ENCODE measurements around the gene PGA3.
"Not testable (repeated sequence)": the region's sequence is repeated elsewhere in the genome, so short reads cannot be mapped to it uniquely, and the experiment has no call there.

DNA sequence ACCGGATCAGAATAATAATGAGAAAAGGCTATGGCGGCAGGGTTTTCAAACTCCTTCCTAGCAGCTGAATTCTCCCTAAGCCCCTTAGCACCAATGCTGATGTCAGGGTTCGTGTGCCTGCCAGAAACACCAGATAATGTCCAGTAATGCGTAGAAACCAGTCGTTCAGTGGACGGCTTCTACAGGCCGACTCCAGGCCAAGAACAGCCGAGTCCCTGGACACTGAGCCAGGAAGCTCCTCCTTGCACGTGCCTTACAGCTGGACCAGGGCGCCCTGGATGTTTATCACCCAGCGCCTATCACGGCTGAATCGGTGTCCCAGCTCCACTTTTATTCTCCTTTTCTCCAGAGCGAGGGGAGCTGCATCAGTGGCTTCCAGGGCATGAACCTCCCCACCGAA is 27.7 kb downstream of the PGA3 start:
- TF ChIP-seq EZH2phosphoT487 (IDR thresholded peaks at IDR 0.05) = not testable (repeated sequence)
- TF ChIP-seq, protein P1, sequence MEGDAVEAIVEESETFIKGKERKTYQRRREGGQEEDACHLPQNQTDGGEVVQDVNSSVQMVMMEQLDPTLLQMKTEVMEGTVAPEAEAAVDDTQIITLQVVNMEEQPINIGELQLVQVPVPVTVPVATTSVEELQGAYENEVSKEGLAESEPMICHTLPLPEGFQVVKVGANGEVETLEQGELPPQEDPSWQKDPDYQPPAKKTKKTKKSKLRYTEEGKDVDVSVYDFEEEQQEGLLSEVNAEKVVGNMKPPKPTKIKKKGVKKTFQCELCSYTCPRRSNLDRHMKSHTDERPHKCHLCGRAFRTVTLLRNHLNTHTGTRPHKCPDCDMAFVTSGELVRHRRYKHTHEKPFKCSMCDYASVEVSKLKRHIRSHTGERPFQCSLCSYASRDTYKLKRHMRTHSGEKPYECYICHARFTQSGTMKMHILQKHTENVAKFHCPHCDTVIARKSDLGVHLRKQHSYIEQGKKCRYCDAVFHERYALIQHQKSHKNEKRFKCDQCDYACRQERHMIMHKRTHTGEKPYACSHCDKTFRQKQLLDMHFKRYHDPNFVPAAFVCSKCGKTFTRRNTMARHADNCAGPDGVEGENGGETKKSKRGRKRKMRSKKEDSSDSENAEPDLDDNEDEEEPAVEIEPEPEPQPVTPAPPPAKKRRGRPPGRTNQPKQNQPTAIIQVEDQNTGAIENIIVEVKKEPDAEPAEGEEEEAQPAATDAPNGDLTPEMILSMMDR (IDR thresholded peaks at IDR 0.05) = not testable (repeated sequence)

Measured in neural progenitor cell (in vitro differentiated cells).